Osteocyte (in vitro differentiated cells): ENCODE data around the gene PHF21B. TPM values are rescaled to one million over a fixed set of nuclear protein-coding genes. Genes with fewer than 3 reads are reported as not detected.

Experiments
- DNase-seq: peaks from one replicate; pipeline ENCODE4 v3.0.0; 2021; ENCODE audit warnings: mixed read lengths; ENCODE audit not compliant: unreplicated experiment; ENCODE audit errors: extremely low spot score
- H3K27ac Mint-ChIP-seq: one replicate; pipeline ENCODE4 v1.8.0; 2021; ENCODE audit warnings: mild to moderate bottlenecking, mixed read lengths; ENCODE audit not compliant: unreplicated experiment
- H3K27me3 Mint-ChIP-seq: one replicate; pipeline ENCODE4 v1.8.0; 2021; ENCODE audit warnings: mixed read lengths; ENCODE audit not compliant: unreplicated experiment
- H3K36me3 Mint-ChIP-seq: one replicate; pipeline ENCODE4 v1.8.0; 2021; ENCODE audit warnings: mixed read lengths; ENCODE audit not compliant: unreplicated experiment
- H3K4me1 Mint-ChIP-seq: one replicate; pipeline ENCODE4 v1.8.0; 2021; ENCODE audit warnings: mixed read lengths; ENCODE audit not compliant: unreplicated experiment
- H3K4me3 Mint-ChIP-seq: one replicate; pipeline ENCODE4 v1.8.0; 2021; ENCODE audit warnings: mild to moderate bottlenecking, moderate library complexity, mixed read lengths; ENCODE audit not compliant: unreplicated experiment
- H3K9me3 Mint-ChIP-seq: one replicate; pipeline ENCODE4 v1.8.0; 2021; ENCODE audit warnings: mixed read lengths; ENCODE audit not compliant: unreplicated experiment
- total RNA-seq: library from RNA; stranded (reverse); gene quantifications from 2 replicates; pipeline ENCODE4 v1.2.1, GENCODE V29; 2021
- TF ChIP-seq, protein P1 (sequence below): fragments of 200-600 bp; sonication (generic); IDR thresholded peaks from 2 replicates; pipeline ENCODE4 v1.5.0; 2021; ENCODE audit warnings: antibody characterized with exemption, mild to moderate bottlenecking, moderate library complexity

The PHF21B gene
- total RNA-seq, 1 donor from 2014 or later, result 0.54 TPM

DNA sequence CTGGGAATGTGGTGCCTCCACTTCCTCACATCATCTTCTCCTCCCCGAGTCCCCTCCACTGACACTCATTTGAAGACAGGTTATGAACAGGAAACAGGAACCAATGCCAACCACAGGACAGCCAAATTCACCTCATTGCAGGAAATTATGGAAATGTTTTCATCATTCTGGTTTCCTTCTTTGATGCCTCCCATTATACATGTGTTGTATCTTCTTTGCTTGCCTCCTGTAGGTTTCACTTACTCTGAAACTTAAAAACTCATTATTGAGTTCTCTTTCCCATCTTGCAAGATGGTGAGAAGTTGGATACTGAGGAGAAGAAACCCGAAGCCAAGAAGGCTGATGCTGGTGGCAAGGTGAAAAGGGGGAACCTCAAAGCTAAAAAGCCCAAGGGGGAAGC, 108.5 kb downstream of the PHF21B start:
- H3K4me1 Mint-ChIP-seq, result no peaks in the 10 kb centered on the region
- H3K27ac Mint-ChIP-seq, result no peak overlapping the region
- H3K27me3 Mint-ChIP-seq, result peaks cover 8% of the 10 kb centered on the region
- TF ChIP-seq, protein P1, sequence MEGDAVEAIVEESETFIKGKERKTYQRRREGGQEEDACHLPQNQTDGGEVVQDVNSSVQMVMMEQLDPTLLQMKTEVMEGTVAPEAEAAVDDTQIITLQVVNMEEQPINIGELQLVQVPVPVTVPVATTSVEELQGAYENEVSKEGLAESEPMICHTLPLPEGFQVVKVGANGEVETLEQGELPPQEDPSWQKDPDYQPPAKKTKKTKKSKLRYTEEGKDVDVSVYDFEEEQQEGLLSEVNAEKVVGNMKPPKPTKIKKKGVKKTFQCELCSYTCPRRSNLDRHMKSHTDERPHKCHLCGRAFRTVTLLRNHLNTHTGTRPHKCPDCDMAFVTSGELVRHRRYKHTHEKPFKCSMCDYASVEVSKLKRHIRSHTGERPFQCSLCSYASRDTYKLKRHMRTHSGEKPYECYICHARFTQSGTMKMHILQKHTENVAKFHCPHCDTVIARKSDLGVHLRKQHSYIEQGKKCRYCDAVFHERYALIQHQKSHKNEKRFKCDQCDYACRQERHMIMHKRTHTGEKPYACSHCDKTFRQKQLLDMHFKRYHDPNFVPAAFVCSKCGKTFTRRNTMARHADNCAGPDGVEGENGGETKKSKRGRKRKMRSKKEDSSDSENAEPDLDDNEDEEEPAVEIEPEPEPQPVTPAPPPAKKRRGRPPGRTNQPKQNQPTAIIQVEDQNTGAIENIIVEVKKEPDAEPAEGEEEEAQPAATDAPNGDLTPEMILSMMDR, result no peak
- H3K4me3 Mint-ChIP-seq, result no peak overlapping the region
- H3K36me3 Mint-ChIP-seq, result no peaks in the 10 kb centered on the region
- peaks cover 20% of the 10 kb centered on the region for H3K9me3 Mint-ChIP-seq
- no peak for DNase-seq

DNA sequence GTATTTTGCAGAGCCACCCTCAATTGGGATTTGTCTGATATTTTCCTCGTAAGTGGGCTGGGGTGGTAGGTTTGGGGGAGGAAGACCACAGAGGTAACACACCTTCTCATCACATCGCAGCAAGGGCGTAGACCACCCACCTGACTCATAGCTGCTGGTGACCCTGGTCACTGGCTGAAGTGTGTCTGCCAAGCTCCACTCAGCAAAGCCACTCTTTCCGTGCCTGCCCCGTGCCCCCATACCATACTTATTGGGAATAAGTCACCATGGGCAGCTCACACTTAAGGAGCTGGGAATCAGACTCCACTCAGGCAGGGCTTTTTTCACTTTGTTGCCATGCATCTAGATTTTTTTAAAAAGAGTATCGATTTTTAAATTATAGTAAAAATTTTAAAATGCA, 111.6 kb downstream of the PHF21B start:
- Mint-ChIP-seq H3K27me3 (peaks cover 4% of the 10 kb centered on the region), H3K36me3 (no peaks in the 10 kb centered on the region), H3K4me3 (no peak overlapping the region), H3K27ac (no peak overlapping the region), H3K4me1 (no peaks in the 10 kb centered on the region), H3K9me3 (peaks cover 20% of the 10 kb centered on the region)
- DNase-seq, result peak; percentile 10
- TF ChIP-seq, protein P1, result no peak

DNA sequence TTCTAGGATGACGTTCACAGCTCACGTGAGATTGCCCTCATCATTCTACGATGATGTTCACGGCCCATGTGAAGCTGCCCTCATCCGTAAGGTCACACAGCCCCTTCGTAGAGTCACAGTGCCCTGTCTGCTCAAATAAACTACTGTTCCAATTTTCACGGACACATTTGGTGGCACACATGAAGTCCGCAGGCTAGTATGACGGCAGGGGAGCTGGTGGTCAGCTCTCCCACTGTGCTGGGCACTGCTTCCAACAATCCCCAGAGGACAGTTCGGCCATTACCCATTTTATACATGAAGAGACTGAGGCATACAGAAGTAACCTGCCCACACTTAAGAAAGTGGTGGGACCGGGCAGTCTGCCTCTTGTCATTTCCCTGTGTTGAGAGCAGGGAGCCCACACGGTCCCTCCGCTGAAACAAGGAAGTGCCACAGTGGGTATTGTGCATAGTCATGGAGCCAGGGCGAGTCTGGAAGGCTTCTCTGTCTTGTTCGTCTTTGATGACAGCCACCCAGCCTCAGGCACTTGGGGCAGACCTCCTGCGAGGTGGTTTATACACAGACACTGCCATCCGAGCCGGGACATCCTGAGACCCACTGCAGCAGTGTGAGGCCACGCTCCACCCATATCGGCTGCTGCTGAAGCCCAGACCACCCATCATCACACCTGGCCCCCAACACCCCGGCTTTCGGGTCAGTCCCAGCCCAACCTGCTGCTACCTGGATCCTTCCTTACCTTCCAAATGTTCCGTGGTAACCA, 114.3 kb downstream of the PHF21B start:
- TF ChIP-seq, protein P1, result no peak
- Mint-ChIP-seq H3K27ac (no peak overlapping the region), H3K27me3 (no peaks in the 10 kb centered on the region), H3K9me3 (peaks cover 7% of the 10 kb centered on the region), H3K36me3 (no peaks in the 10 kb centered on the region), H3K4me1 (no peaks in the 10 kb centered on the region), H3K4me3 (no peak overlapping the region)
- peak; percentile 63 for DNase-seq

DNA sequence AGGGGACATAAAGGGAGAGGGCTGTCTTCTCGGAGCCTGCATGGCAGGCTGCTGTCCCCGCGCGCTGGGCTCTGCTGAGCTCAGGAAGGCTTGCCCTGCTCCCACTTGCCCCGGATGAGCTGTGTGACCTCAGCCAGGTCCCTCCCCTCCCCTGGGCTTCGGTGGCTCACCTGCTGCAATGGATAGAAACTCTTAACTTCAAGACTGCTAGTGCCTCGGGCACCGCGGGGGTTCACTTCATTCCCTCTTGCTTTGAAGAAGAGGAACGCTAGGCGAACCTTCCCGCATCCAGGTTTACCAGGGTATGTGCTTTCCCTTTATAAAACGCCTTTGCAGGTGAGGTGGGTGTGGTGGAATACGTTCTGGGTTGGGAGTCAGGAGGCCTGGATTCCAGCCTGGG, 115.0 kb downstream of the PHF21B start:
- no peak overlapping the region for H3K4me3 Mint-ChIP-seq
- no peaks in the 10 kb centered on the region for H3K4me1 Mint-ChIP-seq
- no peak overlapping the region for H3K27ac Mint-ChIP-seq
- peaks cover 3% of the 10 kb centered on the region for H3K9me3 Mint-ChIP-seq
- no peaks in the 10 kb centered on the region for H3K27me3 Mint-ChIP-seq
- H3K36me3 Mint-ChIP-seq, result no peaks in the 10 kb centered on the region
- TF ChIP-seq, protein P1, result no peak
- no peak for DNase-seq

DNA sequence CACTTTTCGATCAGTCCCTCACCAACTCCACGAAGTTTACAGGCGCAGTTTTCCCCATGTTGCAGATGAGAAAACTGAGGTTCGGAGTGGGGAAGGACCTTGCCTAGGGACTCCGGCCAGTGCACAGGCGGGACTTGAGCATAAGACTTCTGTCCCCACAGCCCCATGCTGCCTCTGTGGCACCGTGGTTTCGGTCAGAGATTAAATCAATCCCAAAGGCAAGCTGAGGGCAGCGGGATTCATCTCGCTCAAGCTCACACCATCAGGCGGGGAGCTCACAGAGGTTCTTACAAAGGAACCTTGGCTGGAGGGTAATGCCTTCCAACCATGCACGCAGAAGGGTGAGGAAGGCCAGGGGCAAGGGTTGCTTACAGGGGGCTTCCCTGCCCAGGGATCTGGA, 115.5 kb downstream of the PHF21B start:
- Mint-ChIP-seq H3K4me3 (no peak overlapping the region), H3K9me3 (no peaks in the 10 kb centered on the region), H3K27ac (no peak overlapping the region), H3K27me3 (no peaks in the 10 kb centered on the region), H3K36me3 (no peaks in the 10 kb centered on the region), H3K4me1 (no peaks in the 10 kb centered on the region)
- peak; percentile 68 for DNase-seq
- TF ChIP-seq, protein P1, result no peak
